HCT116 (cell line): ENCODE results near the gene APH1B. TPM values are rescaled to one million over a fixed set of nuclear protein-coding genes. Genes with fewer than 3 reads are reported as not detected.

ENCODE experiments used
- ATAC-seq: fragments of 200-7000 bp; cut with Tn5 transposase; 2 replicates; pipeline ENCODE4 v1.9.1; 2020; ENCODE audit warnings: mild to moderate bottlenecking, moderate library complexity
- BruUV-seq: library from RNA; stranded (reverse); fragments of 400-500 nt; replicated peaks from 2 replicates; lab custom pipeline; 2021; lab: Mats Ljungman, UMichigan
- CTCF ChIA-PET: fragments of 300-600 bp; sonication (Branson Sonifier 250); formaldehyde crosslinking; loops from one replicate; lab custom pipeline; 2021; ENCODE audit warnings: antibody characterized with exemption; lab: Charles Lee
- POLR2A ChIA-PET: fragments of 300-600, 350-600 bp; sonication (Branson Sonifier 250); formaldehyde crosslinking; loops from one replicate; lab custom pipeline; 2021; ENCODE audit warnings: antibody characterized with exemption; lab: Charles Lee
- RAD21 ChIA-PET, 2 experiments: fragments of 300-600 bp; sonication (Branson Sonifier 250); formaldehyde crosslinking; loops; one replicate each; lab custom pipeline; 2023; ENCODE audit warnings: low total read pairs in 2 of 2; ENCODE audit not compliant: uncharacterized antibody in 2 of 2, unreplicated experiment in 2 of 2, low non-redundant PET in 1 of 2; lab: Charles Lee
- DNase-seq: peaks from one replicate; pipeline ENCODE4 v3.0.0-alpha.2; 2010; ENCODE audit warnings: low read depth, low spot score
- H2AFZ ChIP-seq: fragments of 200-600 bp; shearing (Covaris generic), sonication (generic); 2 replicates; pipeline ENCODE4 v1.6.1; 2017; ENCODE audit warnings: low read depth, mixed run types, mixed read lengths, antibody characterized with exemption, low read length; ENCODE audit not compliant: poor library complexity, severe bottlenecking
- H3K27ac ChIP-seq: 2 replicates; pipeline ENCODE4 v1.5.1; 2012; ENCODE audit warnings: low read depth, low read length
- H3K27me3 ChIP-seq: fragments of 200-600 bp; sonication (generic); 2 replicates; pipeline ENCODE4 v1.6.1; 2016; ENCODE audit warnings: mixed run types, low read length, mixed read lengths; ENCODE audit not compliant: insufficient read depth
- H3K36me3 ChIP-seq, 2 experiments: fragments of 200-500 bp in 1 of 2; fragments of 200-600 bp in 1 of 2; sonication (Bioruptor generic) in 1 of 2; sonication (generic) in 1 of 2; 2 replicates each; pipeline versions ENCODE4 v1.5.1 to v1.6.1; 2014 to 2016; ENCODE audit warnings: low read length in 2 of 2, inconsistent platforms in 1 of 2, mixed read lengths in 1 of 2, mixed run types in 1 of 2; ENCODE audit not compliant: insufficient read depth in 2 of 2, control insufficient read depth in 1 of 2
- H3K4me1 ChIP-seq, 2 experiments: fragments of 200-600 bp in 1 of 2; sonication (generic) in 1 of 2; 2 replicates each; pipeline versions ENCODE4 v1.5.1 to v1.6.1; 2012 to 2017; ENCODE audit warnings: low read length in 2 of 2, inconsistent platforms in 1 of 2, mild to moderate bottlenecking in 1 of 2, mixed read lengths in 1 of 2, mixed run types in 1 of 2, moderate library complexity in 1 of 2; ENCODE audit not compliant: insufficient read depth in 2 of 2, control insufficient read depth in 1 of 2
- H3K4me2 ChIP-seq: fragments of 200-600 bp; sonication (generic); 2 replicates; pipeline ENCODE4 v1.6.1; 2017; ENCODE audit warnings: mixed run types, low read length, mixed read lengths
- H3K4me3 ChIP-seq, 2 experiments: fragments of 200-600 bp in 1 of 2; sonication (generic) in 1 of 2; replicated peaks in 1 of 2; 2 replicates each; pipeline ENCODE4 v1.5.1; 2011 to 2016; ENCODE audit warnings: low read length in 2 of 2, control low read depth in 1 of 2, low read depth in 1 of 2, mild to moderate bottlenecking in 1 of 2, mixed read lengths in 1 of 2, mixed run types in 1 of 2
- H3K79me2 ChIP-seq: fragments of 200-600 bp; sonication (generic); 2 replicates; pipeline ENCODE4 v1.6.1; 2017; ENCODE audit warnings: mild to moderate bottlenecking, mixed run types, low read length, moderate library complexity, mixed read lengths; ENCODE audit not compliant: insufficient read depth
- H3K9ac ChIP-seq: fragments of 200-600 bp; sonication (generic); 2 replicates; pipeline ENCODE4 v1.6.1; 2016; ENCODE audit warnings: low read length, mixed read lengths
- H3K9me2 ChIP-seq: fragments of 200-600 bp; sonication (generic), shearing (Covaris generic); 2 replicates; pipeline ENCODE4 v1.6.1; 2017; ENCODE audit warnings: mixed run types, mild to moderate bottlenecking, moderate library complexity; ENCODE audit not compliant: insufficient read depth
- H3K9me3 ChIP-seq, 2 experiments: fragments of 200-500 bp in 1 of 2; fragments of 200-600 bp in 1 of 2; sonication (Bioruptor generic) in 1 of 2; sonication (generic) in 1 of 2; 2 replicates each; pipeline ENCODE4 v1.6.1; 2014 to 2017; ENCODE audit warnings: low read length in 2 of 2, mixed read lengths in 2 of 2, inconsistent platforms in 1 of 2, low read depth in 1 of 2, mild to moderate bottlenecking in 1 of 2, mixed run types in 1 of 2, moderate library complexity in 1 of 2; ENCODE audit not compliant: control insufficient read depth in 1 of 2, insufficient read depth in 1 of 2
- H4K20me1 ChIP-seq: fragments of 200-600 bp; sonication (generic), shearing (Covaris generic); 2 replicates; pipeline ENCODE4 v1.6.1; 2017; ENCODE audit warnings: mixed run types, mild to moderate bottlenecking, moderate library complexity; ENCODE audit not compliant: insufficient read depth
- ATF3 ChIP-seq: IDR thresholded peaks from 2 replicates; pipeline ENCODE4 v1.6.1; 2012
- CBX3 ChIP-seq: IDR thresholded peaks from 2 replicates; pipeline ENCODE4 v1.6.1; 2012; ENCODE audit warnings: low read depth
- CEBPB ChIP-seq: IDR thresholded peaks from 2 replicates; pipeline ENCODE4 v1.6.1; 2012; ENCODE audit warnings: low read depth
- CTCF ChIP-seq, 3 experiments: fragments of 200-600 bp in 1 of 3; sonication (generic) in 1 of 3; IDR thresholded peaks in 2 of 3; conservative IDR thresholded peaks in 1 of 3; 2 replicates each; pipeline ENCODE4 v1.5.1; 2012 to 2017; ENCODE audit warnings: low read depth in 2 of 3, low read length in 2 of 3, antibody characterized with exemption in 1 of 3, borderline replicate concordance in 1 of 3, control low read depth in 1 of 3, mild to moderate bottlenecking in 1 of 3, mixed read lengths in 1 of 3, mixed run types in 1 of 3, moderate library complexity in 1 of 3; ENCODE audit not compliant: insufficient read depth in 1 of 3
- EGR1 ChIP-seq: IDR thresholded peaks from 2 replicates; pipeline ENCODE4 v1.6.1; 2012; ENCODE audit warnings: low read depth
- ELF1 ChIP-seq: IDR thresholded peaks from 2 replicates; pipeline ENCODE4 v1.6.1; 2012; ENCODE audit warnings: low read depth, borderline replicate concordance
- EZH2 ChIP-seq: fragments of 200-600 bp; sonication (generic); IDR thresholded peaks from 2 replicates; pipeline ENCODE4 v1.6.1; 2017; ENCODE audit warnings: antibody characterized with exemption, mixed run types
- FOSL1 ChIP-seq: IDR thresholded peaks from 2 replicates; pipeline ENCODE4 v1.6.1; 2012; ENCODE audit warnings: low read depth
- MAX ChIP-seq: IDR thresholded peaks from 2 replicates; pipeline ENCODE4 v1.6.1; 2012
- POLR2AphosphoS5 ChIP-seq: IDR thresholded peaks from 2 replicates; pipeline ENCODE4 v1.6.1; 2011; ENCODE audit warnings: mild to moderate bottlenecking, low read depth, low read length, moderate library complexity
- SP1 ChIP-seq: IDR thresholded peaks from 2 replicates; pipeline ENCODE4 v1.6.1; 2012; ENCODE audit warnings: low read depth
- SRF ChIP-seq: IDR thresholded peaks from 2 replicates; pipeline ENCODE4 v1.6.1; 2012; ENCODE audit warnings: low read depth
- TCF7L2 ChIP-seq: IDR thresholded peaks from 2 replicates; pipeline ENCODE4 v1.7.0; 2011; ENCODE audit warnings: borderline replicate concordance, inconsistent platforms; ENCODE audit not compliant: insufficient read depth, insufficient read length; ENCODE audit errors: extremely low read depth
- YY1 ChIP-seq: IDR thresholded peaks from 2 replicates; pipeline ENCODE4 v1.6.1; 2011; ENCODE audit warnings: low read length, low read depth, moderate library complexity, mild to moderate bottlenecking; ENCODE audit not compliant: insufficient replicate concordance; ENCODE audit errors: extremely low read depth
- ZBTB33 ChIP-seq: IDR thresholded peaks from 2 replicates; pipeline ENCODE4 v1.6.1; 2011; ENCODE audit warnings: mild to moderate bottlenecking, low read length, moderate library complexity; ENCODE audit not compliant: insufficient replicate concordance; ENCODE audit errors: extremely low read depth
- ZFX ChIP-seq: fragments of 450-650 bp; IDR thresholded peaks from 2 replicates; pipeline ENCODE4 v1.6.1; 2017
- ZNF274 ChIP-seq: fragments of 200-500 bp; sonication (Bioruptor generic); IDR thresholded peaks from 2 replicates; pipeline ENCODE4 v1.6.1; 2014; ENCODE audit warnings: mild to moderate bottlenecking, low read depth, low read length, inconsistent platforms
- intact Hi-C: fragments of 100-400 bp; cut with micrococcal nuclease; formaldehyde crosslinking; loops from 2 replicates; pipeline ENCODE4 v1.10.0; 2022
- total RNA-seq: library from RNA; stranded (reverse); gene quantifications from one replicate; pipeline ENCODE4 v1.2.1, GENCODE V29; 2021; ENCODE audit not compliant: unreplicated experiment
- TF ChIP-seq, protein P1 (sequence below): IDR thresholded peaks from 2 replicates; pipeline ENCODE4 v1.6.1; 2012; ENCODE audit warnings: low read depth

Gene APH1B
- total RNA-seq, 1 experiment from 2014 or later = 8.5 TPM

GRCh38 chr15:63319065-63319464, 41.7 kb downstream of the APH1B start:
- Histone ChIP-seq H3K4me2 (no peak overlapping the region), H3K4me3 (no peak overlapping the region), H2AFZ (no peak overlapping the region), H3K9me2 (no peaks in the 10 kb centered on the region; the same call in 1 of the 2 replicates), H3K9ac (no peak overlapping the region), H3K27ac (no peak overlapping the region), H3K4me1 (no peaks in the 10 kb centered on the region), H3K9me3 (no peaks in the 10 kb centered on the region), H4K20me1 (no peaks in the 10 kb centered on the region), H3K36me3 (no peaks in the 10 kb centered on the region), H3K79me2 (no peaks in the 10 kb centered on the region), H3K27me3 (0 out of 2 replicates have a peak, but pooled peaks cover 4% of the 10 kb centered on the region)
- CTCF ChIA-PET = no interaction called here
- no peak for ATAC-seq
- POLR2A ChIA-PET = no interaction called here
- TF ChIP-seq EZH2 (no peak), YY1 (no peak), ZBTB33 (no peak), SP1 (no peak), ELF1 (no peak), SRF (no peak), ATF3 (no peak), MAX (no peak), TCF7L2 (no peak), FOSL1 (no peak), ZNF274 (no peak), POLR2AphosphoS5 (no peak), EGR1 (no peak), CBX3 (no peak), CTCF (IDR thresholded peaks at IDR 0.05 in 2 of 3, conservative IDR thresholded peaks at IDR 0.05 in 1 of 3; ENCODE audit: borderline replicate concordance in 1 of 3, insufficient read depth in 1 of 3, low read depth in 2 of 3, low read length in 2 of 3) (no peak), ZFX (no peak), CEBPB (no peak)
- TF ChIP-seq, protein P1, sequence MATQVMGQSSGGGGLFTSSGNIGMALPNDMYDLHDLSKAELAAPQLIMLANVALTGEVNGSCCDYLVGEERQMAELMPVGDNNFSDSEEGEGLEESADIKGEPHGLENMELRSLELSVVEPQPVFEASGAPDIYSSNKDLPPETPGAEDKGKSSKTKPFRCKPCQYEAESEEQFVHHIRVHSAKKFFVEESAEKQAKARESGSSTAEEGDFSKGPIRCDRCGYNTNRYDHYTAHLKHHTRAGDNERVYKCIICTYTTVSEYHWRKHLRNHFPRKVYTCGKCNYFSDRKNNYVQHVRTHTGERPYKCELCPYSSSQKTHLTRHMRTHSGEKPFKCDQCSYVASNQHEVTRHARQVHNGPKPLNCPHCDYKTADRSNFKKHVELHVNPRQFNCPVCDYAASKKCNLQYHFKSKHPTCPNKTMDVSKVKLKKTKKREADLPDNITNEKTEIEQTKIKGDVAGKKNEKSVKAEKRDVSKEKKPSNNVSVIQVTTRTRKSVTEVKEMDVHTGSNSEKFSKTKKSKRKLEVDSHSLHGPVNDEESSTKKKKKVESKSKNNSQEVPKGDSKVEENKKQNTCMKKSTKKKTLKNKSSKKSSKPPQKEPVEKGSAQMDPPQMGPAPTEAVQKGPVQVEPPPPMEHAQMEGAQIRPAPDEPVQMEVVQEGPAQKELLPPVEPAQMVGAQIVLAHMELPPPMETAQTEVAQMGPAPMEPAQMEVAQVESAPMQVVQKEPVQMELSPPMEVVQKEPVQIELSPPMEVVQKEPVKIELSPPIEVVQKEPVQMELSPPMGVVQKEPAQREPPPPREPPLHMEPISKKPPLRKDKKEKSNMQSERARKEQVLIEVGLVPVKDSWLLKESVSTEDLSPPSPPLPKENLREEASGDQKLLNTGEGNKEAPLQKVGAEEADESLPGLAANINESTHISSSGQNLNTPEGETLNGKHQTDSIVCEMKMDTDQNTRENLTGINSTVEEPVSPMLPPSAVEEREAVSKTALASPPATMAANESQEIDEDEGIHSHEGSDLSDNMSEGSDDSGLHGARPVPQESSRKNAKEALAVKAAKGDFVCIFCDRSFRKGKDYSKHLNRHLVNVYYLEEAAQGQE = no peak
- RAD21 ChIA-PET = no interaction called here
- intact Hi-C loops = no loop called here
- BruUV-seq = no TSS peak
- DNase-seq = no peak
